HEK293T (cell line): ENCODE data around the gene TOR2A.

Experiments
- CTCF ChIA-PET: fragments of 350-600 bp; formaldehyde crosslinking; extraction: SDS; loops from one replicate; lab custom pipeline; 2021; ENCODE audit warnings: antibody characterized with exemption, inconsistent platforms; lab: Yijun Ruan, JAX
- POLR2A ChIA-PET: fragments of 350-600 bp; formaldehyde crosslinking; extraction: SDS; loops from one replicate; lab custom pipeline; 2020; ENCODE audit warnings: antibody characterized with exemption, inconsistent platforms; lab: Yijun Ruan, JAX
- DNase-seq: peaks from one replicate; pipeline ENCODE4 v3.0.0; 2012; ENCODE audit warnings: mixed read lengths; ENCODE audit errors: extremely low spot score
- ARNT ChIP-seq: fragments of 450-650 bp; IDR thresholded peaks from 2 replicates; pipeline ENCODE4 v1.6.1; 2017; ENCODE audit warnings: mild to moderate bottlenecking
- BHLHE40 ChIP-seq: fragments of 450-650 bp; IDR thresholded peaks from 2 replicates; pipeline ENCODE4 v1.6.1; 2016; ENCODE audit warnings: mild to moderate bottlenecking, moderate library complexity, borderline replicate concordance
- CTBP1 ChIP-seq: fragments of 450-650 bp; IDR thresholded peaks from 2 replicates; pipeline ENCODE4 v1.6.1; 2016; ENCODE audit warnings: borderline replicate concordance
- ELF4 ChIP-seq: fragments of 450-650 bp; IDR thresholded peaks from 2 replicates; pipeline ENCODE4 v1.6.1; 2017; ENCODE audit warnings: antibody characterized with exemption
- FOXA1 ChIP-seq: fragments of 450-650 bp; IDR thresholded peaks from 2 replicates; pipeline ENCODE4 v1.6.1; 2016; ENCODE audit warnings: mild to moderate bottlenecking
- FOXK2 ChIP-seq: fragments of 450-650 bp; IDR thresholded peaks from 2 replicates; pipeline ENCODE4 v1.6.1; 2016; ENCODE audit warnings: mild to moderate bottlenecking
- FOXM1 ChIP-seq: fragments of 450-650 bp; IDR thresholded peaks from 2 replicates; pipeline ENCODE4 v1.6.1; 2017; ENCODE audit warnings: mild to moderate bottlenecking, borderline replicate concordance
- HDGF ChIP-seq: fragments of 450-650 bp; IDR thresholded peaks from 2 replicates; pipeline ENCODE4 v1.6.1; 2017; ENCODE audit warnings: antibody characterized with exemption, borderline replicate concordance
- L3MBTL2 ChIP-seq: fragments of 450-650 bp; conservative IDR thresholded peaks from 2 replicates; pipeline ENCODE4 v1.6.1; 2016; ENCODE audit warnings: mild to moderate bottlenecking
- LEF1 ChIP-seq: fragments of 450-650 bp; IDR thresholded peaks from 2 replicates; pipeline ENCODE4 v1.6.1; 2017; ENCODE audit warnings: mild to moderate bottlenecking, borderline replicate concordance
- NFRKB ChIP-seq: fragments of 450-650 bp; IDR thresholded peaks from 2 replicates; pipeline ENCODE4 v1.6.1; 2016; ENCODE audit warnings: mild to moderate bottlenecking, moderate library complexity
- PKNOX1 ChIP-seq: fragments of 450-650 bp; IDR thresholded peaks from 2 replicates; pipeline ENCODE4 v1.6.1; 2016
- SP1 ChIP-seq: fragments of 450-650 bp; IDR thresholded peaks from 2 replicates; pipeline ENCODE4 v1.6.1; 2017
- SUZ12 ChIP-seq: fragments of 450-650 bp; IDR thresholded peaks from 2 replicates; pipeline ENCODE4 v1.6.1; 2016; ENCODE audit warnings: mild to moderate bottlenecking
- TARDBP ChIP-seq: fragments of 450-650 bp; IDR thresholded peaks from 2 replicates; pipeline ENCODE4 v1.6.1; 2016
- ZNF384 ChIP-seq: fragments of 450-650 bp; IDR thresholded peaks from 2 replicates; pipeline ENCODE4 v1.6.1; 2016

TOR2A gene

GRCh38 chr9:127735530-127736185 is 564 bp upstream of the TOR2A start:
- no peak for TF ChIP-seq ELF4
- no peak for TF ChIP-seq PKNOX1
- no peak for TF ChIP-seq SP1
- no peak for TF ChIP-seq FOXK2
- no peak for TF ChIP-seq TARDBP
- no peak for TF ChIP-seq ZNF384
- no peak for TF ChIP-seq CTBP1
- TF ChIP-seq NFRKB = no peak
- no peak for TF ChIP-seq LEF1
- no peak for TF ChIP-seq FOXM1
- no peak for TF ChIP-seq L3MBTL2
- no peak for TF ChIP-seq BHLHE40
- no peak for TF ChIP-seq HDGF
- no peak for TF ChIP-seq FOXA1
- no peak for TF ChIP-seq ARNT
- TF ChIP-seq SUZ12 = no peak
- DNase-seq = no peak
- POLR2A ChIA-PET = interaction anchor here (0.7 to 1.5 kb wide), 13 partner anchors 9 to 232 kb away, joined by 3 to 9 read pairs (median 4); partner anchors contain the start of genes CDK9 and PTRH1
- CTCF ChIA-PET = interaction anchor here (0.7 to 2.7 kb wide), 6 partner anchors 36 to 193 kb away, joined by 3 to 14 read pairs (median 7); no protein-coding TSS in a partner anchor

GRCh38 chr9:127734247-127734746 is 797 bp downstream of the TOR2A start:
- DNase-seq = no peak
- CTCF ChIA-PET = interaction anchor here (0.6 to 2.7 kb wide), 21 partner anchors 9 to 328 kb away, joined by 3 to 14 read pairs (median 4); partner anchors contain the start of genes CDK9 and SH2D3C
- POLR2A ChIA-PET = interaction anchor here (0.8 to 1.5 kb wide), 16 partner anchors 9 to 231 kb away, joined by 3 to 9 read pairs (median 4); partner anchors contain the start of genes CDK9 and PTRH1

GRCh38 chr9:127733614-127734013 is 1.5 kb downstream of the TOR2A start:
- CTCF ChIA-PET = interaction anchor here (2.7 kb wide), 1 partner anchor 144 kb away, joined by 14 read pairs; no protein-coding TSS in a partner anchor
- POLR2A ChIA-PET = no interaction called here

More at GRCh38 chr9:127734247-127734746, 797 bp downstream of the TOR2A start:
- TF ChIP-seq CTBP1 (no peak), HDGF (0 out of 2 replicates have a peak, but pooled peaks have one; percentile 63)

GRCh38 chr9:127732444-127732843 is 2.6 kb downstream of the TOR2A start:
- CTCF ChIA-PET = interaction anchor here (0.6 kb wide), 1 partner anchor 193 kb away, joined by 3 read pairs; no protein-coding TSS in a partner anchor
- no peak for TF ChIP-seq HDGF
- no peak for TF ChIP-seq PKNOX1
- TF ChIP-seq TARDBP = no peak
- no peak for TF ChIP-seq CTBP1
- TF ChIP-seq ELF4 = no peak
- no peak for TF ChIP-seq LEF1

More at GRCh38 chr9:127733614-127734013, 1.5 kb downstream of the TOR2A start:
- no peak for TF ChIP-seq SUZ12
- TF ChIP-seq ELF4 = no peak
- TF ChIP-seq FOXK2 = no peak
- TF ChIP-seq ZNF384 = no peak
- no peak for TF ChIP-seq CTBP1
- DNase-seq = no peak

DNA sequence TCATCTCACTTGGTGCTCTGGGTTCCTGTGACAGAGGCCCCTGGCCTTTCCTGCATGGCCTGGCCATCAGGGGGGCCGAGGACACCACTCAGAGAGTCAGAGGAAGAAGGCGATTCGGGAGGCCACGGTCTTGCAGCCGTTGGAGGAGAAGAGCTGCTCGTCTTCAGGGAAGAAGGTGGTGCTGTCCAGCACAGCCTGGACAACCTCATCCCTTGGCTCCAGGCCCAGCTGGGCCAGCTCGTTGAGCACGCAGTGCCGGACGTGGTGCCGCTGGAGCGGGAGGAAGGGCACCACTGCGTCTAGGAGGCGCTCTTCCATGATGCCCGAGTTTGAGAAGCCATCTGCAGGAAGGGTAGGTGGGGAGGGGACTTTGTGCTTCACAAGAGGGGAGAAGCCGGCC is 3.2 kb downstream of the TOR2A start:
- DNase-seq = no peak
- CTCF ChIA-PET = no interaction called here
- TF ChIP-seq SUZ12 = no peak
- TF ChIP-seq FOXA1 = no peak
- no peak for TF ChIP-seq FOXK2
- no peak for TF ChIP-seq SP1
- TF ChIP-seq TARDBP = no peak
- TF ChIP-seq NFRKB = no peak
- TF ChIP-seq LEF1 = no peak
- no peak for TF ChIP-seq PKNOX1
- TF ChIP-seq ELF4 = no peak
- no peak for TF ChIP-seq L3MBTL2
- TF ChIP-seq FOXM1 = no peak
- no peak for TF ChIP-seq HDGF
- TF ChIP-seq ZNF384 = no peak
- TF ChIP-seq CTBP1 = no peak
- TF ChIP-seq ARNT = no peak
- TF ChIP-seq BHLHE40 = no peak
- POLR2A ChIA-PET = no interaction called here

More at GRCh38 chr9:127732444-127732843, 2.6 kb downstream of the TOR2A start:
- DNase-seq = no peak
- POLR2A ChIA-PET = no interaction called here

DNA sequence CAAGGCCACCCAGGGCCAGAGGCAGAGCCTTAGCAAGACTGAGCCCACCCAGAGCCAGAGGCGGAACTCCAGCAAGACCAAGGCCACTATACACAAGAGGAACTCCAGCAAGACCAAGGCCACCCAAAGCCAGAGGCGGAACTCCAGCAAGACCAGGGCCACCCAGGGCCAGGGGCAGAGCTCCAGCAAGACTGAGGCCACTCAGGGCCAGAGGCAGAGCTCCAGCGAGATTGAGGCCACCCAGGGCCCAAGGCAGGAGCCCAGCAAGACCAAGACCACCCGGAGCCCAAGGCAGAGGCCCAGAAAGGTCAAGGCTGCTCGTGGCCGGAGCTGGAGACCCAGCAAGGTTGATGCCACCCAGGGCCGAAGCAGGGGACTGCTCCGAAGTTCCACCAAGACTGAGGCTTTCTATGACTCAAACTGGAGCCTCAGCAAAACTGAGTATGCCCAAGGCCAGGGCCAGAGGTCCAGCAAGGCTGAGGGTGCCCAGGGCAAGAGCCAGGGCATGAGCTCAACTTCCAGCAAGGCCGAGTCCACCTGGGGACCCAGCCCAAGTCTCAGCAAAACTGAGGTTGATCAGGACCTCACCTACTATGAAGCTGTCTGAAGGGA is 4.2 kb downstream of the TOR2A start:
- no peak for DNase-seq
- ChIA-PET POLR2A (interaction anchor here (0.7 kb wide), 1 partner anchor 71 kb away, joined by 3 read pairs; no protein-coding TSS in a partner anchor), CTCF (interaction anchor here (0.5 to 1.0 kb wide), 3 partner anchors 9 to 141 kb away, joined by 3 to 5 read pairs (median 4); no protein-coding TSS in a partner anchor)
- TF ChIP-seq L3MBTL2 (no peak), ARNT (no peak), CTBP1 (no peak), LEF1 (no peak), TARDBP (no peak), ELF4 (no peak), BHLHE40 (no peak), SUZ12 (no peak), HDGF (no peak), ZNF384 (no peak), FOXA1 (no peak), SP1 (no peak), FOXK2 (no peak), NFRKB (no peak), PKNOX1 (no peak), FOXM1 (no peak)
